ENCODE data around the gene BST1. TPM values are rescaled to one million over a fixed set of nuclear protein-coding genes. Genes with fewer than 3 reads are reported as not detected.

BST1 gene
- polyA plus RNA-seq, 1 donor (not counting 4 experiments of a cell fraction or from before 2014, with no cell fraction given) = 1.2 TPM

GRCh38 chr4:15751153-15751552 lies 48.3 kb downstream of the BST1 start:
- TF ChIP-seq EZH2 (IDR thresholded peaks at IDR 0.05; ENCODE audit: low read length) (no peak), CTCF (optimal IDR thresholded peaks at IDR 0.05 in 1 of 3, IDR thresholded peaks at IDR 0.05 in 1 of 3, conservative IDR thresholded peaks at IDR 0.05 in 1 of 3; ENCODE audit: extremely low read depth in 1 of 3, insufficient read depth in 2 of 3, low read length in 3 of 3) (no peak)
- H3K27me3 ChIP-seq (ENCODE audit: control insufficient read depth, extremely low read depth, insufficient read depth, low read length) = no peaks in the 10 kb centered on the region
- no peak overlapping the region for H3K4me3 ChIP-seq (ENCODE audit: control insufficient read depth in 2 of 3, extremely low read depth in 1 of 3, insufficient read depth in 2 of 3, low read depth in 1 of 3, low read length in 3 of 3)
- DNase-seq (ENCODE audit: low read depth, low spot score) = no peak
- no peaks in the 10 kb centered on the region for H3K36me3 ChIP-seq (ENCODE audit: control insufficient read depth in 2 of 2, extremely low read depth in 1 of 2, insufficient read depth in 2 of 2, low read length in 2 of 2)
- no peak overlapping the region for H3K9ac ChIP-seq (ENCODE audit: control insufficient read depth, extremely low read depth, insufficient read depth, low read length)
- H3K79me2 ChIP-seq (ENCODE audit: control insufficient read depth, insufficient read depth, low read length) = no peaks in the 10 kb centered on the region
- H3K9me3 ChIP-seq (ENCODE audit: control insufficient read depth, low read depth, low read length) = no peaks in the 10 kb centered on the region
- dilution Hi-C loops (cut with MboI; ENCODE audit: extremely low pct_ligation_motif_present, low sequenced_read_pairs) = no loop called here
- H3K9me1 ChIP-seq (ENCODE audit: control insufficient read depth, extremely low read depth, insufficient read depth, low read length) = no peaks in the 10 kb centered on the region
- no peak for FAIRE-seq
- no peak overlapping the region for H3K4me2 ChIP-seq (ENCODE audit: control insufficient read depth, extremely low read depth, insufficient read depth, low read depth, low read length)
- no peak overlapping the region for H2AFZ ChIP-seq (ENCODE audit: control insufficient read depth, low read length)
- H3K27ac ChIP-seq (ENCODE audit: control insufficient read depth, insufficient read depth, low read length) = no peak overlapping the region
- no peaks in the 10 kb centered on the region for H4K20me1 ChIP-seq (ENCODE audit: control insufficient read depth, extremely low read depth, insufficient read depth, low read length)
- peaks cover 3% of the 10 kb centered on the region for H3K4me1 ChIP-seq (ENCODE audit: control insufficient read depth, extremely low read depth, insufficient read depth, low read length)

- Histone ChIP-seq H3K36me3 (ENCODE audit: control insufficient read depth in 2 of 2, extremely low read depth in 1 of 2, insufficient read depth in 2 of 2, low read length in 2 of 2) (no peaks in the 10 kb centered on the region), H3K79me2 (ENCODE audit: control insufficient read depth, insufficient read depth, low read length) (no peaks in the 10 kb centered on the region), H3K9me1 (ENCODE audit: control insufficient read depth, extremely low read depth, insufficient read depth, low read length) (no peaks in the 10 kb centered on the region), H3K27ac (ENCODE audit: control insufficient read depth, insufficient read depth, low read length) (no peak overlapping the region), H2AFZ (ENCODE audit: control insufficient read depth, low read length) (no peak overlapping the region), H3K4me3 (ENCODE audit: control insufficient read depth in 2 of 3, extremely low read depth in 1 of 3, insufficient read depth in 2 of 3, low read depth in 1 of 3, low read length in 3 of 3) (no peak overlapping the region), H3K9ac (ENCODE audit: control insufficient read depth, extremely low read depth, insufficient read depth, low read length) (no peak overlapping the region), H4K20me1 (ENCODE audit: control insufficient read depth, extremely low read depth, insufficient read depth, low read length) (no peaks in the 10 kb centered on the region), H3K4me2 (ENCODE audit: control insufficient read depth, extremely low read depth, insufficient read depth, low read depth, low read length) (no peak overlapping the region), H3K9me3 (ENCODE audit: control insufficient read depth, low read depth, low read length) (no peaks in the 10 kb centered on the region), H3K4me1 (ENCODE audit: control insufficient read depth, extremely low read depth, insufficient read depth, low read length) (peaks cover 7% of the 10 kb centered on the region), H3K27me3 (ENCODE audit: control insufficient read depth, extremely low read depth, insufficient read depth, low read length) (no peaks in the 10 kb centered on the region)
- peak; percentile 5 for FAIRE-seq
- dilution Hi-C loops (cut with MboI; ENCODE audit: extremely low pct_ligation_motif_present, low sequenced_read_pairs) = no loop called here
- TF ChIP-seq CTCF (optimal IDR thresholded peaks at IDR 0.05 in 1 of 3, IDR thresholded peaks at IDR 0.05 in 1 of 3, conservative IDR thresholded peaks at IDR 0.05 in 1 of 3; ENCODE audit: extremely low read depth in 1 of 3, insufficient read depth in 2 of 3, low read length in 3 of 3) = no peak
- no peak for TF ChIP-seq EZH2 (IDR thresholded peaks at IDR 0.05; ENCODE audit: low read length)
- DNase-seq (ENCODE audit: low read depth, low spot score) = no peak
Observed at GRCh38 chr4:15753081-15753480, 50.2 kb downstream of the BST1 start.
